ENCODE data around the gene KAT2A.

- no peak for TF ChIP-seq POLR2AphosphoS5 (IDR thresholded peaks at IDR 0.05; ENCODE audit: low read depth, low read length)
- TF ChIP-seq, protein P1, sequence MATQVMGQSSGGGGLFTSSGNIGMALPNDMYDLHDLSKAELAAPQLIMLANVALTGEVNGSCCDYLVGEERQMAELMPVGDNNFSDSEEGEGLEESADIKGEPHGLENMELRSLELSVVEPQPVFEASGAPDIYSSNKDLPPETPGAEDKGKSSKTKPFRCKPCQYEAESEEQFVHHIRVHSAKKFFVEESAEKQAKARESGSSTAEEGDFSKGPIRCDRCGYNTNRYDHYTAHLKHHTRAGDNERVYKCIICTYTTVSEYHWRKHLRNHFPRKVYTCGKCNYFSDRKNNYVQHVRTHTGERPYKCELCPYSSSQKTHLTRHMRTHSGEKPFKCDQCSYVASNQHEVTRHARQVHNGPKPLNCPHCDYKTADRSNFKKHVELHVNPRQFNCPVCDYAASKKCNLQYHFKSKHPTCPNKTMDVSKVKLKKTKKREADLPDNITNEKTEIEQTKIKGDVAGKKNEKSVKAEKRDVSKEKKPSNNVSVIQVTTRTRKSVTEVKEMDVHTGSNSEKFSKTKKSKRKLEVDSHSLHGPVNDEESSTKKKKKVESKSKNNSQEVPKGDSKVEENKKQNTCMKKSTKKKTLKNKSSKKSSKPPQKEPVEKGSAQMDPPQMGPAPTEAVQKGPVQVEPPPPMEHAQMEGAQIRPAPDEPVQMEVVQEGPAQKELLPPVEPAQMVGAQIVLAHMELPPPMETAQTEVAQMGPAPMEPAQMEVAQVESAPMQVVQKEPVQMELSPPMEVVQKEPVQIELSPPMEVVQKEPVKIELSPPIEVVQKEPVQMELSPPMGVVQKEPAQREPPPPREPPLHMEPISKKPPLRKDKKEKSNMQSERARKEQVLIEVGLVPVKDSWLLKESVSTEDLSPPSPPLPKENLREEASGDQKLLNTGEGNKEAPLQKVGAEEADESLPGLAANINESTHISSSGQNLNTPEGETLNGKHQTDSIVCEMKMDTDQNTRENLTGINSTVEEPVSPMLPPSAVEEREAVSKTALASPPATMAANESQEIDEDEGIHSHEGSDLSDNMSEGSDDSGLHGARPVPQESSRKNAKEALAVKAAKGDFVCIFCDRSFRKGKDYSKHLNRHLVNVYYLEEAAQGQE (IDR thresholded peaks at IDR 0.05; ENCODE audit: insufficient read depth in 1 of 2, low read depth in 2 of 2, low read length in 2 of 2), result no peak
- no peak for TF ChIP-seq SIN3A (IDR thresholded peaks at IDR 0.05; ENCODE audit: borderline replicate concordance, insufficient read depth, low read length)
- no peak for TF ChIP-seq TAF1 (IDR thresholded peaks at IDR 0.05; ENCODE audit: borderline replicate concordance, insufficient read depth, low read length)
- TF ChIP-seq FOXP2 (optimal IDR thresholded peaks at IDR 0.05; ENCODE audit: borderline replicate concordance, extremely low read depth, extremely low read length, insufficient read depth), result no peak
Observed at GRCh38 chr17:42107597-42108576, 13.3 kb downstream of the KAT2A start.
